ENCODE data around the gene C1orf35.

The C1orf35 gene

DNA sequence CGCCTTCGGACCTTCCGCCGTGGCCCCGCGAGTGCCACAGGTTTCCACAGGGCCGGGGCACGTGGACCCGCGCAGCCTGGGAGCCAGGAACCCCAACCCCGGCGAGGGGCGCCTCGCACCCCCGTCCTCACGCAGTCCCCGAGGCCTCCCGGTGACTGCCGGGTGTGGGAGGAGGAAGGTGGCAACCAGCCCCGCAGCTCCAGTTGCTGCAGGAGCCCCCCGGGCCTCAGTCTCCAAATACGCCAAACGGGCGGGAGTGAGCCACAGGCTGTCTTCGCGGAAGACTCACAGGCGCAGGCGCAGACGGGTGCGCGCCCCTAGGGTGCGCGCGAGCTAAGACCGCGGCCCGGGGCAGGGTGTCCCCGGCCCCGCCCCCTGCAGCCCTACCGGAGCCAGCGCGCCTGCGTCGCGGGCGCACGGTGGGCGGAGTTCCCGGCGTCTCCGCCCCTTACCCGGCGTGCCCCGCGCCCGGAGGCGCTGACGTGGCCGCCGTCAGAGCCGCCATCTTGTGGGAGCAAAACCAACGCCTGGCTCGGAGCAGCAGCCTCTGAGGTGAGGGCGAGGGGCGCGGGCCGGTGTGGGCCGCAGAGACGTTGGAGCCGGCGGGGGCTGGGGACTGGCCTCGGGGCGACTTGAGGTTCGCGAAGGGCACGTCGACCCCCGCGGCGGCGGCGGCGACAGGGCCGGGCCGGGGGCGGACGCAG is 20.8 kb downstream of the C1orf35 start, which contains the start of gene ARF1:
Gene ARF1, plus strand, starts transcription at position 495 of the 704 bp plus-strand sequence. CDS start 14,407 bp downstream, outside the sequence.
- Histone ChIP-seq H3K27ac (peak within 1 kb of the TSS; percentile 97 to 99), H3K4me3 (peak within 1 kb of the TSS; percentile 85)
- DNase-seq (ENCODE audit: low spot score) = peak; percentile 93
- TF ChIP-seq, protein P1, sequence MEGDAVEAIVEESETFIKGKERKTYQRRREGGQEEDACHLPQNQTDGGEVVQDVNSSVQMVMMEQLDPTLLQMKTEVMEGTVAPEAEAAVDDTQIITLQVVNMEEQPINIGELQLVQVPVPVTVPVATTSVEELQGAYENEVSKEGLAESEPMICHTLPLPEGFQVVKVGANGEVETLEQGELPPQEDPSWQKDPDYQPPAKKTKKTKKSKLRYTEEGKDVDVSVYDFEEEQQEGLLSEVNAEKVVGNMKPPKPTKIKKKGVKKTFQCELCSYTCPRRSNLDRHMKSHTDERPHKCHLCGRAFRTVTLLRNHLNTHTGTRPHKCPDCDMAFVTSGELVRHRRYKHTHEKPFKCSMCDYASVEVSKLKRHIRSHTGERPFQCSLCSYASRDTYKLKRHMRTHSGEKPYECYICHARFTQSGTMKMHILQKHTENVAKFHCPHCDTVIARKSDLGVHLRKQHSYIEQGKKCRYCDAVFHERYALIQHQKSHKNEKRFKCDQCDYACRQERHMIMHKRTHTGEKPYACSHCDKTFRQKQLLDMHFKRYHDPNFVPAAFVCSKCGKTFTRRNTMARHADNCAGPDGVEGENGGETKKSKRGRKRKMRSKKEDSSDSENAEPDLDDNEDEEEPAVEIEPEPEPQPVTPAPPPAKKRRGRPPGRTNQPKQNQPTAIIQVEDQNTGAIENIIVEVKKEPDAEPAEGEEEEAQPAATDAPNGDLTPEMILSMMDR (IDR thresholded peaks at IDR 0.05) = no peak

DNA sequence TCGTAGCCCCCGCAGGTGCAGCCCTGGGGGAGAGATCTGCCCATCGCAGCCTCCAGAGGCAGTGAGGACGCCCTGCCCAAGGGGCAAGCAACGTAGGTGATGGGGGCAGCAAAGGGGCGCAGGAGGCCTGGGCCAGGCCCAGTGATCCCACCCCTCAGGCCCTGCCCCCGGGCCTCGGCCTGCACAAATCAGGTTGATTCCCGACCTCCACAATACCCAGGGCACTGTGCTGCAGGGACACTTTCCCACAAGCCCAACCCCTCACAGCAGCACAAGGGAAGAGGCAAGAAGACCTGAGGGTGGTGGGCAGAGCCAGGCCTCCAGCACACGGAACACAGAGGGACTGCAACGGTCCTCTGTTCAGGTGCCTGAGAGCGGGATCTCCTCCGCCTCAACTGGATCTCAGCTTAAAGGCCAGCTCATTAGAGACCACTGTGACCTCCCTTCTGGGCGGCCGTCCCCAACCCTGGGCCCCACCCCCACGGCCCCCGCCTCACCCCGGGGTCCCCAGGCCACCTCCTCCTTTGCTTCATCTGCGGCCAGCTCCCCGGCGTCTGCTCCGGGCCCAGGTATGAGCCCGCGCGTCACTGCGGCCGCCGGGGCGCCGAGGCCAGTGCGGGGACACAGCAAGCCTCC is 21.4 kb downstream of the C1orf35 start:
- TF ChIP-seq, protein P1 (IDR thresholded peaks at IDR 0.05) = no peak
- no peak for DNase-seq (ENCODE audit: low spot score)
- peak overlapping the region; percentile 97 to 99 for H3K27ac ChIP-seq
- H3K4me3 ChIP-seq = peak overlapping the region; percentile 85

DNA sequence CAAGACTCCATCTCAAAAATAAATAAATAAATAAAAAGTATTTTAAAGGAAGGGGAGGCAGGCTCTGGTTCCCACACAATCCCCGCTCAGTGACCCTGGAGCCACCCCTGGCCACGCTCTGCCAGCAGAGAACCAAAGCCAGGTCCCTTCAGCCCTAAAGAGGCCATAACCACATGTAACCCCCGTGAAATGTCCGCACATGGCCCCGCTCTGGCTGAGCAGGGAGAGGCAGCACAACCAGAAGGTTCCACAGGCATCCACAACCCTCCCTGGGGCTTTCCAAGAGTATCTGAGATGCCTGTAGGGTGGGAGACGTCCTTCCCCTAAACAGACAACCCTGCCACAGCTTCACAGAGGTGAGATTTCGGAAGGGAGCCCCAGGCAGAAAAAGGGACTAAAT is 22.0 kb downstream of the C1orf35 start:
- DNase-seq (ENCODE audit: low spot score) = no peak
- Histone ChIP-seq H3K27ac (no peak overlapping the region), H3K4me3 (peak overlapping the region; percentile 85)
- TF ChIP-seq, protein P1 (IDR thresholded peaks at IDR 0.05) = no peak

GRCh38 chr1:228079601-228080263 is 23.4 kb downstream of the C1orf35 start:
- H3K27ac ChIP-seq = no peak overlapping the region
- TF ChIP-seq, protein P1 (IDR thresholded peaks at IDR 0.05) = no peak
- no peak for DNase-seq (ENCODE audit: low spot score)
- H3K4me3 ChIP-seq = no peak overlapping the region

- Histone ChIP-seq H3K4me3 (no peak overlapping the region), H3K27ac (no peak overlapping the region)
- no peak for DNase-seq (ENCODE audit: low spot score)
- TF ChIP-seq, protein P1 (IDR thresholded peaks at IDR 0.05) = no peak
Observed at GRCh38 chr1:228079013-228079412, 24.1 kb downstream of the C1orf35 start.

GRCh38 chr1:228077565-228078330 is 25.4 kb downstream of the C1orf35 start:
- H3K4me3 ChIP-seq = no peak overlapping the region
- no peak for DNase-seq (ENCODE audit: low spot score)
- TF ChIP-seq, protein P1 (IDR thresholded peaks at IDR 0.05) = no peak
- no peak overlapping the region for H3K27ac ChIP-seq

All from coronary artery (tissue), 2 donors.